Brain microvascular endothelial cell (primary cell): Measurements from ENCODE around the gene GOLGA6B.
A peak's percentile ranks its signal among the peaks of the same experiment; 100 is the strongest.
"Not testable (repeated sequence)": the region's sequence is repeated elsewhere in the genome, so short reads cannot be mapped to it uniquely, and the experiment has no call there.

ENCODE experiments used
- DNase-seq: peaks from one replicate; pipeline ENCODE4 v3.0.0-alpha.2; 2020
- H3K27ac ChIP-seq: fragments of 250-450 bp; sonication (Bioruptor Pico); 2 replicates; pipeline ENCODE4 v1.5.1; 2020; ENCODE audit warnings: mild to moderate bottlenecking, moderate library complexity
- H3K27me3 ChIP-seq: fragments of 250-450 bp; sonication (Bioruptor Pico); replicated peaks from 2 replicates; pipeline ENCODE4 v1.5.1; 2020; ENCODE audit warnings: mild to moderate bottlenecking
- H3K36me3 ChIP-seq: fragments of 250-450 bp; sonication (Bioruptor Pico); replicated peaks from 2 replicates; pipeline ENCODE4 v1.5.1; 2020; ENCODE audit warnings: mild to moderate bottlenecking
- H3K4me3 ChIP-seq: 2 replicates; pipeline ENCODE4 v1.5.1; 2011; ENCODE audit warnings: low read depth, mild to moderate bottlenecking, control low read depth, low read length, moderate library complexity
- in situ Hi-C: cut with HindIII; loops from 2 replicates; pipeline ENCODE4 v1.10.0; 2017; ENCODE audit warnings: low sequenced_read_pairs, low pct_ligation_motif_present
- TF ChIP-seq, protein P1 (sequence below): IDR thresholded peaks from 2 replicates; pipeline ENCODE4 v1.5.1; 2011; ENCODE audit warnings: low read depth, mild to moderate bottlenecking, moderate library complexity, low read length, control low read depth, inconsistent platforms; ENCODE audit errors: missing control alignments

Gene GOLGA6B

DNA sequence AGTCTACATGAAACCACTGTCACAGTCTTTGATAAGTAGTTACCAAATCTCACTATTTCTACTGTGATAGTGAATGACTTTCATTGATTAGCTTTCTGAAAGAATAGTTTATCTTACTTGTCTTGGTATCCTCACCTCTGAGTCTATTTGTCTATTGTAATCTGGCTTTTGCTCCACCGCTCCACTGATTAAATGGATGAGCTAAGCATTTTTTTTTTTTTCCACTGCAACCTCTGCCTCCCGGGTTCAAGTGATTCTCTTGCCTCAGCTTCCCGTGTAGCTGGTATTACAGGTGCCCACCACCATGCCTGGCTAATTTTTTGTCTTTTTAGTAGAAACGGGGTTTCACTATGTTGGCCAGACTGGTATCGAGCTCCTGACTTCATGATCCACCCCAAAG, 44.4 kb downstream of the GOLGA6B start:
- DNase-seq, result no peak
- in situ Hi-C loops, result no loop called here

DNA sequence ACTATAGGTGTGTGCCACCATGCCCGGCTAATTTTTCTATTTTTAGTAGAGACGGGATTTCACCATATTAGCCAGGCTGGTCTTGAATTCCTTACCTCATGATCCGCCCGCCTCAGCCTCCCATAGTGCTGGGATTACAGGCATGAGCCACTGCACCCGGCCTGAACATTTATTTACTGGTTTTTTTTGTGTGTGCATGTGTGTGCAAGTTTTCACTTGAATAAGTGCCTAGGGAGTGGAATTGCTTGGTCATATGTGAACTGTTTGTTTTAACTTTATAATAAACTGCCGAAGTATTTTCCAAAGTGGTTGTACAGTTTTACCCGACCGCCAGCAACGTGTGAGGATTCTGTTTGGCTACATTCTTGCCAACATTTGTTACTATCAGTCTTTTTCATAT, 45.6 kb downstream of the GOLGA6B start:
- Histone ChIP-seq H3K4me3 (no peak overlapping the region), H3K27ac (no peak overlapping the region), H3K27me3 (no peaks in the 10 kb centered on the region), H3K36me3 (no peaks in the 10 kb centered on the region)
- TF ChIP-seq, protein P1, sequence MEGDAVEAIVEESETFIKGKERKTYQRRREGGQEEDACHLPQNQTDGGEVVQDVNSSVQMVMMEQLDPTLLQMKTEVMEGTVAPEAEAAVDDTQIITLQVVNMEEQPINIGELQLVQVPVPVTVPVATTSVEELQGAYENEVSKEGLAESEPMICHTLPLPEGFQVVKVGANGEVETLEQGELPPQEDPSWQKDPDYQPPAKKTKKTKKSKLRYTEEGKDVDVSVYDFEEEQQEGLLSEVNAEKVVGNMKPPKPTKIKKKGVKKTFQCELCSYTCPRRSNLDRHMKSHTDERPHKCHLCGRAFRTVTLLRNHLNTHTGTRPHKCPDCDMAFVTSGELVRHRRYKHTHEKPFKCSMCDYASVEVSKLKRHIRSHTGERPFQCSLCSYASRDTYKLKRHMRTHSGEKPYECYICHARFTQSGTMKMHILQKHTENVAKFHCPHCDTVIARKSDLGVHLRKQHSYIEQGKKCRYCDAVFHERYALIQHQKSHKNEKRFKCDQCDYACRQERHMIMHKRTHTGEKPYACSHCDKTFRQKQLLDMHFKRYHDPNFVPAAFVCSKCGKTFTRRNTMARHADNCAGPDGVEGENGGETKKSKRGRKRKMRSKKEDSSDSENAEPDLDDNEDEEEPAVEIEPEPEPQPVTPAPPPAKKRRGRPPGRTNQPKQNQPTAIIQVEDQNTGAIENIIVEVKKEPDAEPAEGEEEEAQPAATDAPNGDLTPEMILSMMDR, result no peak
- in situ Hi-C loops, result no loop called here
- no peak for DNase-seq

More for the DNA sequence above, 44.4 kb downstream of the GOLGA6B start:
- Histone ChIP-seq H3K4me3 (no peak overlapping the region), H3K27me3 (no peaks in the 10 kb centered on the region), H3K36me3 (no peaks in the 10 kb centered on the region), H3K27ac (no peak overlapping the region)
- TF ChIP-seq, protein P1, result no peak

DNA sequence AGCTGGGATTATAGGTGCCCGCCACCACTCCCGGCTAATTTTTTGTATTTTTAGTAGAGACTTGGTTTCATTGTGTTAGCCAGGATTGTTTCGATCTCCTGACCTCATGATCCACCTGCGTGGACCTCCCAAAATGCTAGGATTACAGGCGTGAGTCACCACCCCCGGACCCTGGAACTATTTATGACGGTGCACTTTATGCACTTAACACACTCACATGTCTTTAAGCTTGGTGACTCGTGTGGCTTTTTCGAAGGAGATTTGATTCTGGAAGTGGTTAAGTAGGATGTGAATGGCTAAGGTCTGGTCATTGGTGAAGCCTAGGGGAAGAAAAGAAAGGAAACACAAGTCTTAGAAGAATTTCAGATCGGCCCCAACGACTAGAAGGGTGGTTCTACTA, 51.8 kb downstream of the GOLGA6B start:
- H3K36me3 ChIP-seq, result no peaks in the 10 kb centered on the region
- peak; percentile 3 for DNase-seq
- in situ Hi-C loops, result no loop called here
- no peaks in the 10 kb centered on the region for H3K27me3 ChIP-seq
- H3K4me3 ChIP-seq, result no peak overlapping the region
- TF ChIP-seq, protein P1, result no peak
- H3K27ac ChIP-seq, result no peak overlapping the region

DNA sequence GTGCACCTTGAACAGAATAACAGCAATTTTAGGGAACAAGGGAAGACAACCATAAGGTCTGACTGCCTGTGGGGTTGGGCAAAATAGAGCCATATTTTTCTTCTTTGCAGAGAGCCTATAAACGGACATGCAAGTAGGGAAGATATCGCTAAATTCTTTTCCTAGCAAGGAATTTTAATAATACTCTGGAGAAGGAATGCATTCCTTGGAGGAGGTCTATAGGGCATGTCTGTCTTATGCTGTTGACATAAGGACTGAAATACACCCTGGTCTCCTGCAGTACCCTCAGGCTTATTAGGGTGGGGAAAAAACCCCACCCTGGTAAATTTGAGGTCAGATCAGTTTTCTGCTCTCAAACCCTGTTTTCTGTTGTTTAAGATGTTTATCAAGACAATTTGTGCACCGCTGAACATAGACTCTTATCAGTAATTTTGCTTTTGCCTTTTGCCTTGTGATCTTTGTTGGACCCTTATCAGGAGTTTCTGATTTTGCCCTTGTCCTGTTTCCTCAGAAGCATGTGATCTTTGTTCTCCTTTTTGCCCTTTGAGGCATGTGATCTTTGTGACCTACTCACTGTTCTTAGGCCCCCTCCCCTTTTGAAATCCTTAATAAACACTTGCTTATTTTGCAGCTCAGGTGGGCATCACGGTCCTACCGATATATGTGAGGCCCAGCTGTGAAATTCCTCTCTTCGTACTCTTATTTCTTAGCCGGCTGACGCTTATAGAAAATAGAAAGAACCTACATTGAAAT, 54.2 kb downstream of the GOLGA6B start:
- H3K4me3 ChIP-seq, H3K36me3 ChIP-seq, H3K27ac ChIP-seq, DNase-seq, in situ Hi-C loops, H3K27me3 ChIP-seq: not testable (repeated sequence)
